GM12878 (cell line): ENCODE results near the gene GPR153. TPM values are rescaled to one million over a fixed set of nuclear protein-coding genes. Genes with fewer than 3 reads are reported as not detected.
A peak's percentile ranks its signal among the peaks of the same experiment; 100 is the strongest.

ENCODE experiments used
- ATAC-seq: fragments of 200-7000 bp; cut with Tn5 transposase; 3 replicates; pipeline ENCODE4 v1.9.1; 2020; ENCODE audit warnings: mild to moderate bottlenecking, moderate library complexity
- BruUV-seq: library from RNA; stranded (reverse); fragments of 400-500 nt; replicated peaks from 2 replicates; lab custom pipeline; 2021; lab: Mats Ljungman, UMichigan
- CTCF ChIA-PET: fragments of 300-600 bp; sonication (Branson Sonifier 250); formaldehyde crosslinking; extraction: SDS; loops from one replicate; lab custom pipeline; 2021; ENCODE audit warnings: inconsistent platforms; lab: Yijun Ruan, JAX
- POLR2A ChIA-PET: fragments of 350-600 bp; formaldehyde crosslinking; extraction: SDS; loops from one replicate; lab custom pipeline; 2021; ENCODE audit warnings: inconsistent platforms; lab: Charles Lee
- RAD21 ChIA-PET: fragments of 300-600 bp; sonication (Branson Sonifier 250); formaldehyde crosslinking; loops from one replicate; lab custom pipeline; 2023; ENCODE audit warnings: antibody characterized with exemption; ENCODE audit not compliant: unreplicated experiment; lab: Charles Lee
- SMC1A ChIA-PET: fragments of 300-600 bp; sonication (Branson Sonifier 250); formaldehyde crosslinking; loops from one replicate; lab custom pipeline; 2023; ENCODE audit not compliant: unreplicated experiment, uncharacterized antibody; lab: Charles Lee
- DNase-seq: peaks from one replicate; pipeline ENCODE4 v3.0.0-alpha.2; 2011; ENCODE audit warnings: low read depth, low spot score
- FAIRE-seq: peaks from 3 replicates; lab custom pipeline; 2011; peaks lifted over from hg19 to GRCh38; lab: Jason Lieb, UNC
- H2AFZ ChIP-seq: 2 replicates; pipeline ENCODE4 v1.6.0; 2011; ENCODE audit warnings: low read depth, low read length, control low read depth; ENCODE audit not compliant: control insufficient read depth
- H3K27ac ChIP-seq: 2 replicates; pipeline ENCODE4 v1.5.1; 2011; ENCODE audit warnings: control low read depth; ENCODE audit not compliant: control insufficient read depth, insufficient read depth
- H3K27me3 ChIP-seq, 2 experiments: replicated peaks in 1 of 2; 2 replicates each; pipeline versions ENCODE4 v1.6.0 to v1.6.1; 2011; ENCODE audit warnings: low read length in 1 of 2; ENCODE audit not compliant: control insufficient read depth in 2 of 2, insufficient read depth in 2 of 2
- H3K36me3 ChIP-seq, 2 experiments: 2 replicates each; pipeline ENCODE4 v1.5.1; 2011; ENCODE audit warnings: low read length in 1 of 2; ENCODE audit not compliant: control insufficient read depth in 2 of 2, insufficient read depth in 2 of 2
- H3K4me1 ChIP-seq: 2 replicates; pipeline ENCODE4 v1.6.1; 2011; ENCODE audit warnings: mild to moderate bottlenecking, low read length, moderate library complexity, mixed read lengths; ENCODE audit not compliant: control insufficient read depth, insufficient read depth
- H3K4me2 ChIP-seq: 2 replicates; pipeline ENCODE4 v1.6.0; 2011; ENCODE audit warnings: control low read depth; ENCODE audit not compliant: control insufficient read depth, insufficient read depth
- H3K4me3 ChIP-seq: fragments of 200-600 bp; sonication (generic); 2 replicates; pipeline ENCODE4 v1.5.1; 2016
- H3K79me2 ChIP-seq: 2 replicates; pipeline ENCODE4 v1.6.0; 2011; ENCODE audit warnings: low read length; ENCODE audit not compliant: control insufficient read depth, insufficient read depth
- H3K9ac ChIP-seq: 2 replicates; pipeline ENCODE4 v1.8.0; 2011; ENCODE audit warnings: low read length, control low read depth, mixed read lengths; ENCODE audit not compliant: control insufficient read depth, insufficient read depth
- H3K9me3 ChIP-seq: replicated peaks from 3 replicates; pipeline ENCODE4 v1.5.1; 2011; ENCODE audit warnings: mild to moderate bottlenecking, low read length; ENCODE audit not compliant: control insufficient read depth, insufficient read depth
- H4K20me1 ChIP-seq: 2 replicates; pipeline ENCODE4 v1.6.0; 2011; ENCODE audit not compliant: control insufficient read depth, insufficient read depth
- ATF3 ChIP-seq: IDR thresholded peaks from 2 replicates; pipeline ENCODE4 v1.6.1; 2011; ENCODE audit warnings: low read depth, mild to moderate bottlenecking, low read length, moderate library complexity, borderline replicate concordance; ENCODE audit errors: extremely low read depth
- EP300 ChIP-seq, 2 experiments: fragments of 150-350 bp in 1 of 2; IDR thresholded peaks; 2 replicates each; pipeline ENCODE4 v1.6.1; 2011 to 2012; ENCODE audit warnings: low read depth in 2 of 2, low read length in 2 of 2, borderline replicate concordance in 1 of 2, improper control_type of control experiment in 1 of 2, inconsistent platforms in 1 of 2; ENCODE audit not compliant: control insufficient read depth in 1 of 2
- FOS ChIP-seq: IDR thresholded peaks from 3 replicates; pipeline ENCODE4 v1.6.1; 2011; ENCODE audit warnings: borderline replicate concordance; ENCODE audit not compliant: insufficient read length; ENCODE audit errors: extremely low read depth
- KAT2A ChIP-seq: conservative IDR thresholded peaks from 2 replicates; pipeline ENCODE4 v1.6.1; 2011; ENCODE audit warnings: low read depth, low read length; ENCODE audit not compliant: control insufficient read depth
- PAX5 ChIP-seq: IDR thresholded peaks from 2 replicates; pipeline ENCODE4 v1.6.1; 2011; ENCODE audit warnings: low read depth, low read length, borderline replicate concordance
- SMARCA5 ChIP-seq: fragments of 450-650 bp; IDR thresholded peaks from 2 replicates; pipeline ENCODE4 v1.6.1; 2017; ENCODE audit warnings: mild to moderate bottlenecking
- SUZ12 ChIP-seq: fragments of 200-600 bp; sonication (generic); IDR thresholded peaks from one replicate; pipeline ENCODE4 v1.6.1; 2018; ENCODE audit warnings: antibody characterized with exemption, mild to moderate bottlenecking; ENCODE audit not compliant: unreplicated experiment
- WGBS: methylation state at CpG from one replicate; pipeline ENCODE4 v1.1.6; 2016; ENCODE audit warnings: low lambda C conversion rate; ENCODE audit not compliant: insufficient replicate concordance, insufficient coverage; ENCODE audit errors: missing lambda C conversion rate; 5-methylcytosine and 5-hydroxymethylcytosine counted together
- in situ Hi-C: fragments of 300-500 bp; cut with MboI; formaldehyde crosslinking; loops from 9 replicates; pipeline ENCODE4 v1.14.3; 2018; ENCODE audit warnings: mixed read lengths
- intact Hi-C: fragments of 100-400 bp; cut with micrococcal nuclease; formaldehyde crosslinking; loops from one replicate; pipeline ENCODE4 v1.14.2; 2022; ENCODE audit not compliant: unreplicated experiment
- polyA plus RNA-seq, 11 experiments: library from polyadenylated mRNA; depleted of rRNA in 4 of 11; unstranded in 6 of 11; stranded (reverse) in 5 of 11; fragments of >200 nt; fragmentation: Nextera tagmentation in 4 of 11; fragmentation: Illumina TruSeq in 1 of 11; extraction: Ambion mirVana in 4 of 11; extraction: Trizol in 1 of 11; gene quantifications; 1 replicate in 1 of 11; 2 replicates in 10 of 11; pipeline versions ENCODE4 v1.2.1 to v1.2.3, GENCODE V29; 2011 to 2016; ENCODE audit warnings: inconsistent platforms in 2 of 11, missing spikeins in 2 of 11, low read depth in 1 of 11
- total RNA-seq, 4 experiments: library from RNA; depleted of rRNA in 3 of 4; stranded (reverse); fragments of >200 nt in 3 of 4; fragmentation: Illumina TruSeq in 1 of 4; extraction: Trizol in 1 of 4; gene quantifications; 2 replicates each; pipeline versions ENCODE4 v1.2.1 to v1.2.3, GENCODE V29; 2013 to 2021
- TF ChIP-seq, protein P1 (sequence below): fragments of 450-650 bp; IDR thresholded peaks from 2 replicates; pipeline ENCODE4 v1.6.1; 2017; ENCODE audit warnings: antibody characterized with exemption, mild to moderate bottlenecking, moderate library complexity

Gene GPR153
- total and polyA plus RNA-seq, 10 of the 15 experiments (the other 5 are each of a cell fraction or from before 2014, with no cell fraction given) = 0.04 to 2.2 (median 0.54) TPM

- no peak for DNase-seq
- intact Hi-C loops = no loop called here
- H3K9ac ChIP-seq = peak overlapping the region; percentile 94
- peaks cover 0 to 15% of the 10 kb centered on the region in 2 experiments; a peak in 3 of 4 replicates for H3K36me3 ChIP-seq
- peak overlapping the region; percentile 47; the same call in 1 of the 2 replicates for H2AFZ ChIP-seq
- H3K4me2 ChIP-seq = peak overlapping the region; percentile 56
- ATAC-seq = peak; percentile 7
- H3K4me3 ChIP-seq = peak overlapping the region; percentile 91
- FAIRE-seq = no peak
- ChIA-PET SMC1A (interaction anchor here (0.7 kb wide), 1 partner anchor 25 kb away, joined by 3 read pairs; no protein-coding TSS in a partner anchor), CTCF (interaction anchor here (0.8 to 1.0 kb wide), 3 partner anchors 25 to 203 kb away, joined by 3 to 4 read pairs (median 4); no protein-coding TSS in a partner anchor)
- no peaks in the 10 kb centered on the region for H4K20me1 ChIP-seq
- H3K27ac ChIP-seq = peak overlapping the region; percentile 73
- H3K27me3 ChIP-seq = 0 out of 4 replicates have a peak, but pooled peaks cover 0 to 1% of the 10 kb centered on the region in 2 experiments
- BruUV-seq = no TSS peak
- 32% methylated on average over 20 of the region's 20 CpGs for WGBS
- TF ChIP-seq ATF3 (no peak), SUZ12 (no peak), PAX5 (no peak), KAT2A (no peak), SMARCA5 (peak; percentile 48; the same call in 1 of the 2 replicates), FOS (no peak), EP300 (IDR thresholded peaks at IDR 0.05; ENCODE audit: borderline replicate concordance in 1 of 2, control insufficient read depth in 1 of 2, low read depth in 2 of 2, low read length in 2 of 2) (no peak)
- TF ChIP-seq, protein P1, sequence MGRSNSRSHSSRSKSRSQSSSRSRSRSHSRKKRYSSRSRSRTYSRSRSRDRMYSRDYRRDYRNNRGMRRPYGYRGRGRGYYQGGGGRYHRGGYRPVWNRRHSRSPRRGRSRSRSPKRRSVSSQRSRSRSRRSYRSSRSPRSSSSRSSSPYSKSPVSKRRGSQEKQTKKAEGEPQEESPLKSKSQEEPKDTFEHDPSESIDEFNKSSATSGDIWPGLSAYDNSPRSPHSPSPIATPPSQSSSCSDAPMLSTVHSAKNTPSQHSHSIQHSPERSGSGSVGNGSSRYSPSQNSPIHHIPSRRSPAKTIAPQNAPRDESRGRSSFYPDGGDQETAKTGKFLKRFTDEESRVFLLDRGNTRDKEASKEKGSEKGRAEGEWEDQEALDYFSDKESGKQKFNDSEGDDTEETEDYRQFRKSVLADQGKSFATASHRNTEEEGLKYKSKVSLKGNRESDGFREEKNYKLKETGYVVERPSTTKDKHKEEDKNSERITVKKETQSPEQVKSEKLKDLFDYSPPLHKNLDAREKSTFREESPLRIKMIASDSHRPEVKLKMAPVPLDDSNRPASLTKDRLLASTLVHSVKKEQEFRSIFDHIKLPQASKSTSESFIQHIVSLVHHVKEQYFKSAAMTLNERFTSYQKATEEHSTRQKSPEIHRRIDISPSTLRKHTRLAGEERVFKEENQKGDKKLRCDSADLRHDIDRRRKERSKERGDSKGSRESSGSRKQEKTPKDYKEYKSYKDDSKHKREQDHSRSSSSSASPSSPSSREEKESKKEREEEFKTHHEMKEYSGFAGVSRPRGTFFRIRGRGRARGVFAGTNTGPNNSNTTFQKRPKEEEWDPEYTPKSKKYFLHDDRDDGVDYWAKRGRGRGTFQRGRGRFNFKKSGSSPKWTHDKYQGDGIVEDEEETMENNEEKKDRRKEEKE = no peak
- TF ChIP-seq, all 136 proteins: peak for 1
- H3K4me1 ChIP-seq = peaks cover 5% of the 10 kb centered on the region; the same call in 1 of the 2 replicates
- no peaks in the 10 kb centered on the region for H3K9me3 ChIP-seq
- ChIA-PET POLR2A (interaction anchor here (0.5 to 2.0 kb wide), 4 partner anchors 10 to 159 kb away, joined by 3 to 10 read pairs (median 5); partner anchors contain the start of genes ACOT7 and RNF207), RAD21 (interaction anchor here (0.6 to 2.0 kb wide), 4 partner anchors 12 to 159 kb away, joined by 3 to 10 read pairs (median 3); partner anchors contain the start of genes ACOT7 and RNF207)
- H3K79me2 ChIP-seq = peaks cover 17% of the 10 kb centered on the region
- in situ Hi-C loops = no loop called here
Observed at GRCh38 chr1:6234502-6235295, 26.2 kb downstream of the GPR153 start.
